ENCODE data around the gene KSR2. TPM values are rescaled to one million over a fixed set of nuclear protein-coding genes. Genes with fewer than 3 reads are reported as not detected.

Gene KSR2
- total RNA-seq, 1 donor from 2014 or later, result 0.30 TPM

DNA sequence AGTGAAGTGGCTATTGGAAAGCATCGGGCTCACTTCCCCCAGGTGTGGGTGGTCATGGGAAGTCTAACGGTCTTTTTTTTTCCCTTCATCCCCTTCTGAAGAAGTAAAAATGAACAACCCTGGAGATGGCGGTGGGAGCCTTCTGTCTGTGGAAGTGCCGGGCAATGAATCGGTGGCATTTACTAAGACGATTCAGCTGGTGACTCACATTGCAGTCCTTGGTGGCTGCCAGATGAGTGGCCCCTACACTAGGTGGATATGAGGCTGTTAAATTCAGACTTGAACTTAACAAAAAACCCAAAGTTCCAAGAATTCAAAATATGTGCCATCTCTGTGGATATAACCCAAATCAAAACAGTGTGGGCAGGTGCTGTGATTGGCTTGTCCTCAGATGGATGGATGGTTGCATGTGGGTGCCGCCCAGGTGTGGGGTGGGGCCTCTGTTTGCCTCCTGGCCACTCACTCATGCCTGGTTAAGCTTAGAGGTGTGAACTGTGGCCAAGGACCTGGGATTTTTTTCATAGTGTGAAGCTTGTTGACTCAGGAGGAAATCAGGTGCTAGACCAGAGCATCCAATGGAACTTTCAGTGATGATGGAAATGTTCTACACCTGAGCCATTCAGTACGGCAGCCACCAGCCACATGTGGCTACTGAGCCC, 430.6 kb downstream of the KSR2 start:
- H3K4me2 ChIP-seq, result no peak overlapping the region
- no peak overlapping the region for H2AFZ ChIP-seq (replicated peaks)
- H3K27me3 ChIP-seq, result no peaks in the 10 kb centered on the region
- no peak overlapping the region for H3K27ac ChIP-seq
- H3K9ac ChIP-seq, result no peak overlapping the region
- no peaks in the 10 kb centered on the region for H3K9me3 ChIP-seq (ENCODE audit: low read depth)
- no peaks in the 10 kb centered on the region for H4K20me1 ChIP-seq (ENCODE audit: low read depth)
- no peak for TF ChIP-seq EZH2 (IDR thresholded peaks at IDR 0.05)
- no peak for TF ChIP-seq CTCF (IDR thresholded peaks at IDR 0.05)
- no peak for TF ChIP-seq EZH2phosphoT487 (IDR thresholded peaks at IDR 0.05)
- H3K4me1 Mint-ChIP-seq, result peaks cover 4% of the 10 kb centered on the region
- H3K36me3 Mint-ChIP-seq, result no peaks in the 10 kb centered on the region
- peaks cover 6% of the 10 kb centered on the region for H3K27me3 Mint-ChIP-seq (ENCODE audit: insufficient read depth, low read depth)
- no peak for DNase-seq (ENCODE audit: low spot score)
- no peak overlapping the region for H3K4me3 Mint-ChIP-seq
- H3K79me2 ChIP-seq (ENCODE audit: low read depth), result no peaks in the 10 kb centered on the region
- no peaks in the 10 kb centered on the region for H3K9me3 Mint-ChIP-seq
- no peaks in the 10 kb centered on the region for H3K4me1 ChIP-seq
- H3F3A ChIP-seq (ENCODE audit: low read depth), result no peaks in the 10 kb centered on the region
- no peak overlapping the region for H3K4me3 ChIP-seq
- no peaks in the 10 kb centered on the region for H3K36me3 ChIP-seq
- no peak overlapping the region for H3K27ac Mint-ChIP-seq

DNA sequence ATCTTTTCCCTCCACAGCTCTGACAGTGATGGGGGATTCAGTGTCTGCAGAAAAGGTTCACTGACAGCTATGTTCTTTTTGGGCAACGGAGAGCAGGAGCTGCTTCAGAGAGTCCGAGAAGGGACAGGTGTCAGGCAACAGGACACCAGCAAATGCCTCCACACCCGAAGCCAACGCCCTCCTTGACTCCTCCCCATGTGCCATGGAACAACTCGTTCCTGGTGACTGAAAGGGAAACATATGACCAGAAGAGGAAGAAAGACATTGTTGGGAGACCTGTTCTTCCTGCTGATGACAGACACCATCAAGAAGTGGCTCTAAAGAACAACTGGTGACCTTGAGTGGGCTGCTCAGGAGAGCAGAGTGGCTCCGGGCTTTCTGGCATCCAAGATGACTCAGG, 435.1 kb downstream of the KSR2 start:
- Histone ChIP-seq H3K4me2 (no peak overlapping the region), H3K79me2 (ENCODE audit: low read depth) (no peaks in the 10 kb centered on the region), H3K4me3 (no peak overlapping the region), H3K4me1 (no peaks in the 10 kb centered on the region), H3K9me3 (ENCODE audit: low read depth) (no peaks in the 10 kb centered on the region), H3F3A (ENCODE audit: low read depth) (no peaks in the 10 kb centered on the region), H3K9ac (no peak overlapping the region), H3K27ac (no peak overlapping the region), H4K20me1 (ENCODE audit: low read depth) (no peaks in the 10 kb centered on the region), H3K36me3 (no peaks in the 10 kb centered on the region), H3K27me3 (no peaks in the 10 kb centered on the region), H2AFZ (replicated peaks) (no peak overlapping the region)
- no peak for DNase-seq (ENCODE audit: low spot score)
- Mint-ChIP-seq H3K36me3 (no peaks in the 10 kb centered on the region), H3K27ac (no peak overlapping the region), H3K27me3 (ENCODE audit: insufficient read depth, low read depth) (peaks cover 9% of the 10 kb centered on the region), H3K4me3 (no peak overlapping the region), H3K9me3 (peaks cover 5% of the 10 kb centered on the region), H3K4me1 (peaks cover 11% of the 10 kb centered on the region)
- TF ChIP-seq CTCF (IDR thresholded peaks at IDR 0.05) (no peak), EZH2phosphoT487 (IDR thresholded peaks at IDR 0.05) (no peak), EZH2 (IDR thresholded peaks at IDR 0.05) (no peak)

GRCh38 chr12:117530796-117531195, 438.0 kb downstream of the KSR2 start:
- Histone ChIP-seq H4K20me1 (ENCODE audit: low read depth) (no peaks in the 10 kb centered on the region), H3K36me3 (no peaks in the 10 kb centered on the region), H3K79me2 (ENCODE audit: low read depth) (no peaks in the 10 kb centered on the region), H3F3A (ENCODE audit: low read depth) (no peaks in the 10 kb centered on the region), H3K27me3 (no peaks in the 10 kb centered on the region), H2AFZ (replicated peaks) (no peak overlapping the region), H3K4me3 (no peak overlapping the region), H3K9ac (no peak overlapping the region), H3K4me2 (no peak overlapping the region), H3K27ac (no peak overlapping the region), H3K9me3 (ENCODE audit: low read depth) (no peaks in the 10 kb centered on the region), H3K4me1 (peaks cover 7% of the 10 kb centered on the region)
- Mint-ChIP-seq H3K27me3 (ENCODE audit: insufficient read depth, low read depth) (peaks cover 7% of the 10 kb centered on the region), H3K9me3 (peaks cover 5% of the 10 kb centered on the region), H3K4me1 (peaks cover 31% of the 10 kb centered on the region), H3K27ac (no peak overlapping the region), H3K4me3 (no peak overlapping the region), H3K36me3 (no peaks in the 10 kb centered on the region)
- TF ChIP-seq EZH2 (IDR thresholded peaks at IDR 0.05) (no peak), EZH2phosphoT487 (IDR thresholded peaks at IDR 0.05) (no peak), CTCF (IDR thresholded peaks at IDR 0.05) (no peak)
- DNase-seq (ENCODE audit: low spot score), result no peak
